Measurements from ENCODE around the gene MARCHF9.

Gene MARCHF9

GRCh38 chr12:57724936-57725740 is 29.8 kb upstream of the MARCHF9 start:
- no peak for DNase-seq

- DNase-seq, result no peak
Observed at GRCh38 chr12:57725851-57726150, 29.1 kb upstream of the MARCHF9 start.

GRCh38 chr12:57726151-57726883 is 28.6 kb upstream of the MARCHF9 start:
- DNase-seq, result peak; percentile 44

- DNase-seq, result no peak
Observed at GRCh38 chr12:57726884-57727757, 27.8 kb upstream of the MARCHF9 start.

GRCh38 chr12:57727758-57728395 is 27.0 kb upstream of the MARCHF9 start:
- DNase-seq, result no peak

GRCh38 chr12:57729321-57729844 is 25.5 kb upstream of the MARCHF9 start:
- no peak for DNase-seq

GRCh38 chr12:57730336-57731067 is 24.4 kb upstream of the MARCHF9 start:
- no peak for DNase-seq

- DNase-seq, result no peak
Observed at GRCh38 chr12:57731411-57732080, 23.4 kb upstream of the MARCHF9 start.

GRCh38 chr12:57732270-57732669 is 22.6 kb upstream of the MARCHF9 start:
- DNase-seq, result no peak

GRCh38 chr12:57732726-57733593 is 21.9 kb upstream of the MARCHF9 start:
- no peak for DNase-seq

GRCh38 chr12:57733928-57734327 is 21.0 kb upstream of the MARCHF9 start:
- DNase-seq, result no peak

GRCh38 chr12:57734591-57734990 is 20.3 kb upstream of the MARCHF9 start:
- no peak for DNase-seq

- no peak for DNase-seq
Observed at GRCh38 chr12:57735198-57735855, 19.6 kb upstream of the MARCHF9 start.

- no peak for DNase-seq
Observed at GRCh38 chr12:57735952-57736740, 18.8 kb upstream of the MARCHF9 start.

- no peak for DNase-seq
Observed at GRCh38 chr12:57736741-57737466, 18.0 kb upstream of the MARCHF9 start.

- DNase-seq, result no peak
Observed at GRCh38 chr12:57737467-57738460, 17.1 kb upstream of the MARCHF9 start.

- DNase-seq, result no peak
Observed at GRCh38 chr12:57738661-57739237, 16.2 kb upstream of the MARCHF9 start, which contains the start of gene AGAP2. Gene AGAP2, minus strand, starts transcription at chr12:57738742. Its CDS starts 496 bp downstream, at chr12:57738246.

All from activated CD8-positive, alpha-beta memory T cell treated with anti-CD3 and anti-CD28 coated beads, Interleukin-2, amount 50 U/mL, for 4 hours (primary cell).